Transverse colon (tissue), 4 donors: ENCODE measurements around the gene SPTB. TPM values are rescaled to one million over a fixed set of nuclear protein-coding genes. Genes with fewer than 3 reads are reported as not detected.

Experiments used
- DNase-seq: peaks from one replicate; pipeline ENCODE4 v3.0.0-alpha.2; 2019
- H3K27ac ChIP-seq, 4 donors: fragments of 200-600 bp; sonication (generic); 2 replicates each; pipeline ENCODE4 v1.5.1; 2016 to 2018; ENCODE audit warnings: inconsistent platforms in 4 of 4
- H3K27me3 ChIP-seq: fragments of 200-600 bp; sonication (generic); 2 replicates; pipeline ENCODE4 v1.5.1; 2017; ENCODE audit warnings: inconsistent platforms
- H3K36me3 ChIP-seq, 4 donors: fragments of 200-600 bp; sonication (generic); 2 replicates each; pipeline ENCODE4 v1.5.1; 2017 to 2019; ENCODE audit warnings: inconsistent platforms in 4 of 4
- H3K4me1 ChIP-seq, 4 donors: fragments of 200-600 bp; sonication (generic); 2 replicates each; pipeline ENCODE4 v1.5.1; 2017 to 2020; ENCODE audit warnings: inconsistent platforms in 4 of 4
- H3K4me3 ChIP-seq, 4 donors: fragments of 200-600 bp; sonication (generic); 1 replicate in 1 of 4; 2 replicates in 3 of 4; pipeline versions ENCODE4 v1.5.1 to v1.6.1; 2017 to 2019; ENCODE audit warnings: inconsistent platforms in 4 of 4
- H3K9me3 ChIP-seq, 2 donors: fragments of 200-600 bp; sonication (generic); 2 replicates each; pipeline ENCODE4 v1.5.1; 2017 to 2019; ENCODE audit warnings: inconsistent platforms in 2 of 2
- EP300 ChIP-seq: sonication (generic); formaldehyde crosslinking; IDR thresholded peaks from one replicate; pipeline ENCODE4 v1.6.1; 2017; ENCODE audit warnings: antibody characterized with exemption, low read depth
- POLR2A ChIP-seq: fragments of 450-650 bp; IDR thresholded peaks from one replicate; pipeline ENCODE4 v1.6.1; 2016; ENCODE audit warnings: antibody characterized with exemption, mild to moderate bottlenecking, moderate library complexity
- POLR2AphosphoS5 ChIP-seq, 3 donors: sonication (generic); formaldehyde crosslinking; IDR thresholded peaks; one replicate each; pipeline ENCODE4 v1.6.1; 2016; ENCODE audit warnings: antibody characterized with exemption in 3 of 3
- WGBS, 2 donors: methylation state at CpG; one replicate each; pipeline ENCODE4 v1.1.5; 2018; ENCODE audit warnings: low coverage in 1 of 2; 5-methylcytosine and 5-hydroxymethylcytosine counted together
- in situ Hi-C, 4 donors: fragments of 200-750 bp; cut with MboI; loops; one replicate each; pipeline versions ENCODE4 v1.15.0 to v1.15.1; 2017; ENCODE audit warnings: low sequenced_read_pairs in 3 of 4, low pct_ligation_motif_present in 1 of 4, low pct_unique_long_range_greater_than_20kb in 1 of 4
- intact Hi-C: fragments of 100-400 bp; cut with DNase I; formaldehyde crosslinking; loops from one replicate; pipeline ENCODE4 v1.15.1; 2023; ENCODE audit warnings: low total_unique reads
- total RNA-seq, 4 donors: library from RNA; depleted of rRNA; stranded (reverse); fragments of >200 nt; gene quantifications; one replicate each; pipeline ENCODE4 v1.1.0, GENCODE V29; 2016
- TF ChIP-seq, protein P1 (sequence below), 5 experiments: fragments of 200-600 bp in 3 of 5; fragments of 450-650 bp in 2 of 5; sonication (generic) in 3 of 5; IDR thresholded peaks; 1 replicate in 2 of 5; 2 replicates in 3 of 5; pipeline ENCODE4 v1.5.1; 2016 to 2017; ENCODE audit warnings: antibody characterized with exemption in 5 of 5, inconsistent platforms in 3 of 5, mild to moderate bottlenecking in 2 of 5, moderate library complexity in 1 of 5

The SPTB gene
- total RNA-seq, 4 donors from 2014 or later, result 0.20 to 0.96 (median 0.58) TPM

DNA sequence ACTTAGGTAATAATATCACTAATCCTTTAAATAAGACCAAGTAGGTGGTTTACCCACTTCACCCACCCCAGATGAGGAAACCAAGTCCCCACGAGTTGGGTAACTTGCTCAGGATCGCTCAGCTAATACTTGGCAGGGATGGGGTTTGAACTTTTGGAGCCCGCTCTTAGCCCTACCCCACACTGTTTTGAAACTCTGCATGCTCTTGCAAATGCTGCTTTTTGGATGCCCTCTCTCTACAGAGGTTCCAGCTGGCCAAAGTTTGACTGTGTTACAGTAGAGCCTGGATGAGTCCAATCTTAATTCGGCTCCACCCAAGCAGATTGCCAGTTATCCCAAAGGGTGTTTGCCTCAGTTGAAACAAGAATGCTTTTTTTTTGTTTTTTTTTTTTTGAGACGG lies 168.7 kb downstream of the SPTB start:
- Histone ChIP-seq H3K36me3 (no peaks in the 10 kb centered on the region), H3K4me3 (no peak overlapping the region), H3K27ac (peak overlapping the region; percentile 19 to 97 (median 71)), H3K4me1 (peaks cover 27 to 67% (median 59%) of the 10 kb centered on the region in 4 donors), H3K9me3 (peaks cover 0 to 6% of the 10 kb centered on the region in 2 donors), H3K27me3 (no peaks in the 10 kb centered on the region)
- WGBS, 2 donors, result 73 to 84% methylated on average over 5 of the region's 5 CpGs
- in situ Hi-C loops, result no loop called here
- TF ChIP-seq, protein P1, sequence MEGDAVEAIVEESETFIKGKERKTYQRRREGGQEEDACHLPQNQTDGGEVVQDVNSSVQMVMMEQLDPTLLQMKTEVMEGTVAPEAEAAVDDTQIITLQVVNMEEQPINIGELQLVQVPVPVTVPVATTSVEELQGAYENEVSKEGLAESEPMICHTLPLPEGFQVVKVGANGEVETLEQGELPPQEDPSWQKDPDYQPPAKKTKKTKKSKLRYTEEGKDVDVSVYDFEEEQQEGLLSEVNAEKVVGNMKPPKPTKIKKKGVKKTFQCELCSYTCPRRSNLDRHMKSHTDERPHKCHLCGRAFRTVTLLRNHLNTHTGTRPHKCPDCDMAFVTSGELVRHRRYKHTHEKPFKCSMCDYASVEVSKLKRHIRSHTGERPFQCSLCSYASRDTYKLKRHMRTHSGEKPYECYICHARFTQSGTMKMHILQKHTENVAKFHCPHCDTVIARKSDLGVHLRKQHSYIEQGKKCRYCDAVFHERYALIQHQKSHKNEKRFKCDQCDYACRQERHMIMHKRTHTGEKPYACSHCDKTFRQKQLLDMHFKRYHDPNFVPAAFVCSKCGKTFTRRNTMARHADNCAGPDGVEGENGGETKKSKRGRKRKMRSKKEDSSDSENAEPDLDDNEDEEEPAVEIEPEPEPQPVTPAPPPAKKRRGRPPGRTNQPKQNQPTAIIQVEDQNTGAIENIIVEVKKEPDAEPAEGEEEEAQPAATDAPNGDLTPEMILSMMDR (IDR thresholded peaks at IDR 0.05), result no peak
- TF ChIP-seq POLR2AphosphoS5 (IDR thresholded peaks at IDR 0.05), result no peak
- no peak for TF ChIP-seq EP300
- TF ChIP-seq POLR2A, result no peak
- intact Hi-C loops, result no loop called here
- no peak for DNase-seq

DNA sequence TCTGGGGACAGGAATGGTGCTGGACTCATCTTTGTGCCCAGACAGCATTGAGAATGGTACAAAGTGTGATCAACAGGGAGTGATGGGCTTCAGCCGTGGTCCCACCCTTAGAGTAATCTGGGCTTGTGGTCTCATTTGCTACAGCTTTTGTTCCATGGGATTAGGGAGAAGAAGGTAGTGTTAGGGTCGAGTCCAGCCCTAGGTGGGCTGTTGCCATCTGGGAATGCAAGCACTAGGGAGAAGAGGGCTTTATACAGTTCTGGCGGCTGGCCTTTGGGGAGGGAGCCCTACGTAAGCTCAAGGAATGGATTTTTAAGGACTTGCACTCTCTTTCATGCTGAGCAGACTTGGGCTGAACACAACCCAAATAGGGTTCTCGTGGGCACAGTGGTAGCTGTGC lies 170.6 kb downstream of the SPTB start:
- Histone ChIP-seq H3K36me3 (no peaks in the 10 kb centered on the region), H3K4me1 (peaks cover 22 to 63% (median 54%) of the 10 kb centered on the region in 4 donors), H3K4me3 (no peak overlapping the region), H3K27me3 (no peaks in the 10 kb centered on the region), H3K27ac (peak overlapping the region; percentile 91 to 97 (median 94)), H3K9me3 (peaks cover 0 to 6% of the 10 kb centered on the region in 2 donors)
- in situ Hi-C loops, result no loop called here
- 84 to 88% methylated on average over 3 to 5 of the region's 5 CpGs for WGBS, 2 donors
- DNase-seq, result no peak
- intact Hi-C loops, result no loop called here
- TF ChIP-seq POLR2A (no peak), EP300 (no peak), POLR2AphosphoS5 (IDR thresholded peaks at IDR 0.05) (no peak)
- TF ChIP-seq, protein P1 (IDR thresholded peaks at IDR 0.05), result no peak

DNA sequence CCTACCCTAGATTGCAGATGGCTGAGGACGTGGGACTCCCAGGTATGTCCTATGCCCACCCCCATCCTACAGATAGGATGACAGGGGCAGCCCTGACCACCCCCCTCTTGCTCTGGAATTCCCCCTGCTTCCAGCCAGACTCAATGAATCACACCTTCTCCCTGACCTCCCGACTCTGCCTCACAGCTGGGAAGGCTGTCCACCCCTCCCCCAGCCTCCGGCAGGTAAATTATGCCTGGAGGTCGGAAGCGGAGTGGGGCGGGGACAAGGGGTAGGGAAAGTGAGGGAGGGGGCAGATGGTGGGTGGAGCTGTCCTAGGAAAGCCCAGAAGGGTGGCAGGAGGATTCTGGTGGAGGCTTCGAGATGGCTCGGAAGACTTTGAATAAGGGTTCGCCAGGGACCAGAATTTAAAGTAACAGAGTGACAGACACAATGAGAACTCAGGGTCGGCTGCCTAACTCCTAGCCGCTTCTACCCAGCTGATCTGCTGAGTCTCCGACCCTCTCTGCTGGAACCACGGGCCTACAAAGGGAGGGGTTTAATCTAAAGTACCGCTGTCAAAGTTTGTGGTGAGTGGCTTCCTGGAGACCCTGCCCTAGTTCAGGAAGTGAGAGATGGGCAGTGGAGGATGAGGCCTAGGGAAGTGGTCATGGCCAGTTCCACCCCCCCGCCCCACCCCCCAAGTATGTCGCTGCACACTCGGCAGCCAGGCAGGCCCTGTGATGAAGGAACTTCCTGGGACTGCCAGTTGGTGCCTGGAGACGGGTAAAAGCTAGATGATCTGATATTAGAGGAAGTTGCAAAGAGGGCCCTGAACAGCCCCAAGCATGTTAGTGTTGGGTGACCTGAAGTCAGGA lies 171.3 kb downstream of the SPTB start:
- TF ChIP-seq POLR2AphosphoS5 (IDR thresholded peaks at IDR 0.05) (no peak), EP300 (no peak), POLR2A (no peak)
- TF ChIP-seq, protein P1 (IDR thresholded peaks at IDR 0.05), result no peak
- WGBS, 2 donors, result 47 to 51% methylated on average over 8 to 18 of the region's 18 CpGs
- H3K27ac ChIP-seq, result peak overlapping the region; percentile 91 to 97 (median 94)
- no peaks in the 10 kb centered on the region for H3K36me3 ChIP-seq
- H3K4me1 ChIP-seq, result peaks cover 28 to 70% (median 61%) of the 10 kb centered on the region in 4 donors
- no peak overlapping the region for H3K4me3 ChIP-seq
- in situ Hi-C loops, result no loop called here
- no peak for DNase-seq
- intact Hi-C loops, result no loop called here
- H3K27me3 ChIP-seq, result no peaks in the 10 kb centered on the region
- peaks cover 0 to 1% of the 10 kb centered on the region in 2 donors for H3K9me3 ChIP-seq

DNA sequence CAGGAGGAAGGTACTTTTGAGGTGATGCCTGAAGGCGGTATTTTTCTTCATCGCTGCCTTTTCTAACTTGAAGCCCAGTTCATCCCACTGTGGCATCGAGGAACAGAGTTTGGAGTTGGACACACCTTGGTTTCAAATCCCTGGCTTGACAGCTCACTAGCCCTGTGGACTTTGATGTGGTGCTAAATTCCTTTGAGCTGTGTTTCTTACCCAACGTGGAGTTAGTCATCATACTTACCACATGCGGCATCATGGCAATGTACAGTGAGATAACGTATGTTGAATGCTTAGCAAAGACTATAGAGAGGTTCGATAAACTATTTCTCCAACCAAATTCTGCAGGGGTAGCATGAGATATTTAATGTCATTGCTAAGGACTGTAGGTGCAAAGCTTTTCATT lies 172.0 kb downstream of the SPTB start:
- Histone ChIP-seq H3K27ac (peak overlapping the region; percentile 91 to 97 (median 94)), H3K4me1 (peaks cover 28 to 77% (median 68%) of the 10 kb centered on the region in 4 donors), H3K9me3 (no peaks in the 10 kb centered on the region), H3K36me3 (no peaks in the 10 kb centered on the region), H3K27me3 (no peaks in the 10 kb centered on the region), H3K4me3 (no peak overlapping the region)
- WGBS, 2 donors, result 54 to 59% methylated on average over 7 of the region's 7 CpGs
- intact Hi-C loops, result no loop called here
- peak; percentile 53 for DNase-seq
- in situ Hi-C loops, result no loop called here
- TF ChIP-seq POLR2AphosphoS5 (IDR thresholded peaks at IDR 0.05) (peak in 1 of 3 donors; percentile 73), EP300 (no peak)
